ENCODE results near the gene LHFPL3. TPM values are rescaled to one million over a fixed set of nuclear protein-coding genes. Genes with fewer than 3 reads are reported as not detected.

Gene LHFPL3
- total RNA-seq, 1 experiment from 2014 or later, result not detected

DNA sequence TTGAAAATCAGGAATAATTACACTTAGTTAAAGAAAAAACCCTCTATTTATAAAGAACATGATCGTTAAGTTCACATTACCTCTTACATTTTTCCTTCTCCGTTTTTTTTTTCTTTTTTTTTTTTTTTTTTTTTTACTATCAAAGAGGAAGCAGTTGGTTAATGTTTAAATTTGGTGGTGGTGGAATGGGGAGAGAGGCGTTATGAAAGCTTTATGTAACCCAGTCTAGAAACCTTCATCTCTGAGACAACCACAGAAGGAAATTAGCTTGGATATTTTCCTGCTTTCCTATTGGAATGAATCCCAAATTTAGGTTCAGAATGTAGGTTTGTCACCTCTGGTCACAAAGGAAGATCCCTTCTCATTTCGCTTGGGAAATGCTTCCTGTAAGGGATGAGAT lies 31.5 kb upstream of the LHFPL3 start:
- H3K36me3 ChIP-seq (ENCODE audit: low read depth), result no peaks in the 10 kb centered on the region
- H4K20me1 ChIP-seq (ENCODE audit: insufficient read depth), result no peaks in the 10 kb centered on the region
- ChIA-PET CTCF (no interaction called here), POLR2A (ENCODE audit: unreplicated experiment) (no interaction called here)
- H2AFZ ChIP-seq, result no peak overlapping the region
- H3K4me1 ChIP-seq (replicated peaks; ENCODE audit: insufficient read depth), result no peaks in the 10 kb centered on the region
- no peaks in the 10 kb centered on the region for H3K79me2 ChIP-seq (ENCODE audit: low read depth)
- no peaks in the 10 kb centered on the region for H3F3A ChIP-seq (ENCODE audit: insufficient read depth, low read depth)
- no peak for DNase-seq
- TF ChIP-seq EZH2 (IDR thresholded peaks at IDR 0.05; ENCODE audit: low read depth), result no peak
- TF ChIP-seq, protein P1, sequence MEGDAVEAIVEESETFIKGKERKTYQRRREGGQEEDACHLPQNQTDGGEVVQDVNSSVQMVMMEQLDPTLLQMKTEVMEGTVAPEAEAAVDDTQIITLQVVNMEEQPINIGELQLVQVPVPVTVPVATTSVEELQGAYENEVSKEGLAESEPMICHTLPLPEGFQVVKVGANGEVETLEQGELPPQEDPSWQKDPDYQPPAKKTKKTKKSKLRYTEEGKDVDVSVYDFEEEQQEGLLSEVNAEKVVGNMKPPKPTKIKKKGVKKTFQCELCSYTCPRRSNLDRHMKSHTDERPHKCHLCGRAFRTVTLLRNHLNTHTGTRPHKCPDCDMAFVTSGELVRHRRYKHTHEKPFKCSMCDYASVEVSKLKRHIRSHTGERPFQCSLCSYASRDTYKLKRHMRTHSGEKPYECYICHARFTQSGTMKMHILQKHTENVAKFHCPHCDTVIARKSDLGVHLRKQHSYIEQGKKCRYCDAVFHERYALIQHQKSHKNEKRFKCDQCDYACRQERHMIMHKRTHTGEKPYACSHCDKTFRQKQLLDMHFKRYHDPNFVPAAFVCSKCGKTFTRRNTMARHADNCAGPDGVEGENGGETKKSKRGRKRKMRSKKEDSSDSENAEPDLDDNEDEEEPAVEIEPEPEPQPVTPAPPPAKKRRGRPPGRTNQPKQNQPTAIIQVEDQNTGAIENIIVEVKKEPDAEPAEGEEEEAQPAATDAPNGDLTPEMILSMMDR (conservative IDR thresholded peaks at IDR 0.05), result no peak
- no TSS peak for BruUV-seq (replicated peaks)
- H3K4me3 ChIP-seq, result no peak overlapping the region
- no peaks in the 10 kb centered on the region for H3K9me2 ChIP-seq (ENCODE audit: insufficient read depth)
- peaks cover 6% of the 10 kb centered on the region; the same call in 1 of the 2 replicates for H3K27me3 ChIP-seq (ENCODE audit: insufficient read depth, low read depth)
- H3K4me2 ChIP-seq, result no peak overlapping the region
- H3K9me3 ChIP-seq (ENCODE audit: insufficient read depth, low read depth), result no peaks in the 10 kb centered on the region
- H3K27ac ChIP-seq, result no peak overlapping the region
- intact Hi-C loops (cut with micrococcal nuclease; ENCODE audit: unreplicated experiment), result no loop called here

DNA sequence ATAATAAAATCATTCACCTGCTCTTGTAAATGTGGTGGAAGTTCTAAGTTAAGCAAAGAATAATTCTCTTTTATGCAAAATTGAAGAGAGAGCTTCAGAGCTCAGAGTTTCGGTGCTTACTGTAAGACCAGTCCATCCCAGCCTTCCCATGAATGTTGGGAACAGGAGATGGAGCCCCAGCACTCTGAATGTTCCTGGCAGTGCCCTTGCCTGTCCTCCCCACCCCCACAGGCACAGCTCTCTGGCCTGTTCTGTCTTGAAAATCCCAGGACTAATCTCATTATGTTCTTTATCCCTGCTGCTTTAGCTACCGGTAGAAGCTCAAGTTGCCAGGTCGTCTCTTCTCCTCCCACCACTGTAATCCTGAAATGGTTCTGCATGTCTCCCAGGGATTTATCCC lies 29.1 kb upstream of the LHFPL3 start:
- H3K9me2 ChIP-seq (ENCODE audit: insufficient read depth), result no peaks in the 10 kb centered on the region
- intact Hi-C loops (cut with micrococcal nuclease; ENCODE audit: unreplicated experiment), result no loop called here

DNA sequence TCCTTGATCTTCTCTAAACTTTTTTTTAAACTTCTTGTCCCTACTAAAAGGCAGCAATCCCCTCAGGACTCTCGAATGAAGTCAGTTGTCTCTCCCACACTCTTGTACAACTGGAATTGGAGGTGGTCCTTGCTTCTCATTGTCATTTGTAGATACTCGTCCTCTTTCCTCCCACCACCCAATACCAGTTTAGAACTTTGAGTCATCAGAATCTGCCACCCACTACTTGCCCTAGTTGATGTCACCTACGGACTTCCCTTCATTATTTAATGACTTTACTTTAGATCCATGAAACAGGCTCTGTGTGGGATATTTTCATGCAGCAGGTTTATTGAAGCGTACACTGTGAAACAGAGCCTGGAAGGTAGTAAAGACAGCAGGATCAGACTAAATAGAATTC lies 28.6 kb upstream of the LHFPL3 start:
- ChIA-PET POLR2A (ENCODE audit: unreplicated experiment) (no interaction called here), CTCF (no interaction called here)
- intact Hi-C loops (cut with micrococcal nuclease; ENCODE audit: unreplicated experiment), result no loop called here
- Histone ChIP-seq H3K36me3 (ENCODE audit: low read depth) (no peaks in the 10 kb centered on the region), H3K4me3 (no peak overlapping the region), H3K4me1 (replicated peaks; ENCODE audit: insufficient read depth) (no peaks in the 10 kb centered on the region), H3K27ac (no peak overlapping the region), H4K20me1 (ENCODE audit: insufficient read depth) (no peaks in the 10 kb centered on the region), H3K9me3 (ENCODE audit: insufficient read depth, low read depth) (no peaks in the 10 kb centered on the region), H3K27me3 (ENCODE audit: insufficient read depth, low read depth) (no peaks in the 10 kb centered on the region; the same call in 1 of the 2 replicates), H2AFZ (no peak overlapping the region), H3K9me2 (ENCODE audit: insufficient read depth) (no peaks in the 10 kb centered on the region), H3K4me2 (no peak overlapping the region), H3F3A (ENCODE audit: insufficient read depth, low read depth) (no peaks in the 10 kb centered on the region), H3K79me2 (ENCODE audit: low read depth) (no peaks in the 10 kb centered on the region)
- no peak for TF ChIP-seq EZH2 (IDR thresholded peaks at IDR 0.05; ENCODE audit: low read depth)
- TF ChIP-seq, protein P1 (conservative IDR thresholded peaks at IDR 0.05), result no peak
- no TSS peak for BruUV-seq (replicated peaks)
- DNase-seq, result no peak

More for the DNA sequence above, 29.1 kb upstream of the LHFPL3 start:
- Histone ChIP-seq H3K4me1 (replicated peaks; ENCODE audit: insufficient read depth) (no peaks in the 10 kb centered on the region), H3K27ac (no peak overlapping the region), H3K27me3 (ENCODE audit: insufficient read depth, low read depth) (no peaks in the 10 kb centered on the region; the same call in 1 of the 2 replicates), H3K79me2 (ENCODE audit: low read depth) (no peaks in the 10 kb centered on the region), H3K4me3 (no peak overlapping the region), H3F3A (ENCODE audit: insufficient read depth, low read depth) (no peaks in the 10 kb centered on the region), H3K9me3 (ENCODE audit: insufficient read depth, low read depth) (no peaks in the 10 kb centered on the region), H3K36me3 (ENCODE audit: low read depth) (no peaks in the 10 kb centered on the region), H3K4me2 (no peak overlapping the region), H4K20me1 (ENCODE audit: insufficient read depth) (no peaks in the 10 kb centered on the region), H2AFZ (no peak overlapping the region)
- ChIA-PET CTCF (no interaction called here), POLR2A (ENCODE audit: unreplicated experiment) (no interaction called here)
- no peak for TF ChIP-seq EZH2 (IDR thresholded peaks at IDR 0.05; ENCODE audit: low read depth)
- TF ChIP-seq, protein P1 (conservative IDR thresholded peaks at IDR 0.05), result no peak
- no peak for DNase-seq
- BruUV-seq (replicated peaks), result no TSS peak
